Liver (tissue), 4 donors: Measurements from ENCODE around the gene ASCL5. TPM values are rescaled to one million over a fixed set of nuclear protein-coding genes. Genes with fewer than 3 reads are reported as not detected.

Experiments
- polyA plus RNA-seq, 2 donors: library from polyadenylated mRNA; stranded (reverse) in 1 of 2; unstranded in 1 of 2; fragments of 200-250 nt in 1 of 2; fragments of >200 nt in 1 of 2; fragmentation: Nextera tagmentation in 1 of 2; extraction: Ambion mirVana in 1 of 2; gene quantifications; one replicate each; pipeline versions ENCODE4 v1.2.1 to v1.2.3, GENCODE V29; 2013 to 2015
- total RNA-seq, 2 donors: library from RNA; depleted of rRNA; stranded (reverse); fragments of >200 nt; gene quantifications; one replicate each; pipeline ENCODE4 v1.2.3, GENCODE V29; 2014
- donor health status: healthy.
- donor health status: healthy.
- donor health status: healthy.

Gene ASCL5
- total and polyA plus RNA-seq, 4 donors = not detected

Other genes with a start within 250 kb of the ASCL5 start
- gene INAVA, start 232.3 kb downstream of the ASCL5 start, total RNA-seq = 1 to 10 TPM in 1 of 2 donors, under 1 TPM in 1; 0.67 to 3.1 TPM
- gene INAVA, start 232.3 kb downstream of the ASCL5 start, polyA plus RNA-seq = under 1 TPM; 0.19 to 0.32 TPM
- 1 to 10 TPM; 1.6 to 1.9 TPM for gene KIF21B, start 103.5 kb downstream of the ASCL5 start, total RNA-seq
- gene KIF21B, start 103.5 kb downstream of the ASCL5 start, polyA plus RNA-seq = under 1 TPM; 0.42 to 0.45 TPM
- under 1 TPM; under 0.01 to 0.33 TPM for gene CACNA1S, start 14.8 kb downstream of the ASCL5 start, total RNA-seq
- gene CACNA1S, start 14.8 kb downstream of the ASCL5 start, polyA plus RNA-seq = not detected
- gene TMEM9, start 27.3 kb upstream of the ASCL5 start, total RNA-seq = 10 to 100 TPM; 30.5 to 59.5 TPM
- 10 to 100 TPM; 45.0 to 53.0 TPM for gene TMEM9, start 27.3 kb upstream of the ASCL5 start, polyA plus RNA-seq
- under 1 TPM; 0.08 to 0.14 TPM for gene IGFN1, start 63.6 kb upstream of the ASCL5 start, total RNA-seq
- under 1 TPM in 1 of 2 donors, not detected in 1; 0.03 TPM for gene IGFN1, start 63.6 kb upstream of the ASCL5 start, polyA plus RNA-seq
- gene PKP1, start 156.3 kb upstream of the ASCL5 start, total RNA-seq = not detected
- under 1 TPM in 1 of 2 donors, not detected in 1; 0.01 TPM for gene PKP1, start 156.3 kb upstream of the ASCL5 start, polyA plus RNA-seq